KBM-7 (cell line): ENCODE results near the gene TRAPPC3.

ENCODE experiments used
- DNase-seq: peaks from one replicate; pipeline ENCODE4 v3.0.0-alpha.2; 2015
- in situ Hi-C: fragments of 300-500 bp; cut with MboI; formaldehyde crosslinking; loops from 2 replicates; pipeline ENCODE4 v1.14.3; 2020; ENCODE audit warnings: low sequenced_read_pairs, low pct_unique_long_range_greater_than_20kb, mixed read lengths

The TRAPPC3 gene

DNA sequence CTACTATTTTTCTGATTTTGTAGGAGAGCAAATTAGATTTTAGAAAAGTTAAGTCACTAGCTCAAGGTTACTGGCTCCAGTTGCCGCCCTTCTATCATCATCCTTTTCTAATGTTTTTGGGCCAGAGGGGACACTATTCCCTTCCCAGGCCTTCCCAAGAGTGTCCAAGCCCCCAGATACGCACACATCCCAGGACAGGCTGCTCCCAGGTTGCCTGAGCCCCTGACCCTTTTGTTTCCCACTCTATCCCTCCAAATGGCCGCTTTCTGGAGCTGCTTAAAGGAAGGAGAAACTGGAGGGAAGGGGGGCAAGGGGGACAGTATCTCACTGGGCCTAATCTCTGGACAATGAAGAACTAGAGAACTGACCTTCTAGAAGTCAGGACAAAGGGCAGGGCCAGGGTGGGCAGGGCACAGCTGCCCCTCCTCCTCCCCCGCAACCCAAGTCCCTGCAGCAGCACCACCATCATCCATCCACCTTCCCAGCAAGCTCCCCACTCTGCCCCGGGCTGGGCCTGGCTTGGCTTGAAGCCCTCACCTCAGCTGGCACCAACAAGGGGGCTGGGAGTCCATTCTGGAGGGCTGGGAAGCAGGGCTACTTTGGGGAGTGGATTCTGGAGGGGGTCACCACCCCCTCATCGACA, 5.6 kb upstream of the TRAPPC3 start:
- no peak for DNase-seq
- in situ Hi-C loops = no loop called here

- DNase-seq = no peak
- in situ Hi-C loops = no loop called here
Observed at GRCh38 chr1:36154335-36154734, 5.0 kb upstream of the TRAPPC3 start.

- in situ Hi-C loops = no loop called here
- no peak for DNase-seq
Observed at GRCh38 chr1:36153476-36153875, 4.2 kb upstream of the TRAPPC3 start.

DNA sequence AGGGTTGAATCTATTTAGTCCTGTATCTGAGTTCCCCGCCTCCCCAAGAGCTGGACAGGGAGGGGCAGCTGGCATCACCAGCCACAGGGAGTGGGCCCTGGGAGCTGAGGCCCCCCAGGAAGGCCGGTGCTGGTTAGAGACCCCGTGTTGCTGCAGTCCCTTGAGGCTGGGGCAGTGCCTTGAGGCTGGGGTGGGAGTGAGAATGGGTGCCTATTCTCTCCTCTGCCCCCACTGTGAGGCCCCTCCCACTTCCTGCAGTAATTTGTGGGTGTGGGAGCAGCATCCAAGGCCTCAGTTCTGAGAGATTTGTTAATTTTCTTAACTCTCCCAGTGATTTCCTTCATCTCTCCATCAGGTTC, 2.5 kb upstream of the TRAPPC3 start:
- DNase-seq = peak; percentile 35
- in situ Hi-C loops = no loop called here

GRCh38 chr1:36151134-36151844, 2.0 kb upstream of the TRAPPC3 start:
- DNase-seq = no peak
- in situ Hi-C loops = no loop called here

GRCh38 chr1:36150296-36151133, 1.2 kb upstream of the TRAPPC3 start:
- in situ Hi-C loops = no loop called here
- DNase-seq = peak; percentile 82

DNA sequence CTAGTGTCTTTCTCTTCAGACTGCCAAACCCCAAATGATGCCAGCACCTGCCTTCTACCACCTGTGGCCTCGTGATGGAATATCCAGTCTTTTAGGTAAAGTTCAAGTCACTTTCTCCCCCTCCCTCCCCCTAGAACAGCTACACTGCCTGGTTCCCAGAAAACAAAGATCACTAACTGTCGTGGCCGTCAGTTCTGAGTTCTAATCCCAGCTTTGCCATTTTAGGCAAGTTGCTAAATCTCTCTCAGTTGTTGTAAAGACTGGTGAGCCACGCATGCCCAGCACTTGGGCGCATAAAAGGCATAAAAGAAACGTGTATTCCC, 648 bp upstream of the TRAPPC3 start:
- DNase-seq = no peak
- in situ Hi-C loops = no loop called here

DNA sequence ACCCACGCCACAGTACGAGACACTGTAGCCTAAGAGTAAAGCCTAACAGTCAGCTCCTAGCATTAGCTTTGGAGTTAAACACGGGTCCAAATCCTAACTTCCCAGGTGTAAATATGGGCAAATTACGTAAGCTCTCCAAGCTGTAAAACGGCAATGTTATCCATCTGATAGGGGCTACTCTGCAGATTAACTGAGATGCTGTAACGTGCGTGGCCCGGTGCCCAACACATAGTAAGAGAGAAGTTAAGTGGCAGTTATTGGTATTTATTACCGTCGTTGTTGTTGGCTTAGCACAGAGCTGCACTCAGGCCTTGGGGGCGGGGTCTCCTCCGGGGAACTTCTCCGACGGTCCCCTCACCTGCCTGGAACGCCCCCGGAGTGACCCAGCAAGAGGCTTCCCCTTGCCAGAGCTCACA, 457 bp downstream of the TRAPPC3 start:
- in situ Hi-C loops = no loop called here
- no peak for DNase-seq

DNA sequence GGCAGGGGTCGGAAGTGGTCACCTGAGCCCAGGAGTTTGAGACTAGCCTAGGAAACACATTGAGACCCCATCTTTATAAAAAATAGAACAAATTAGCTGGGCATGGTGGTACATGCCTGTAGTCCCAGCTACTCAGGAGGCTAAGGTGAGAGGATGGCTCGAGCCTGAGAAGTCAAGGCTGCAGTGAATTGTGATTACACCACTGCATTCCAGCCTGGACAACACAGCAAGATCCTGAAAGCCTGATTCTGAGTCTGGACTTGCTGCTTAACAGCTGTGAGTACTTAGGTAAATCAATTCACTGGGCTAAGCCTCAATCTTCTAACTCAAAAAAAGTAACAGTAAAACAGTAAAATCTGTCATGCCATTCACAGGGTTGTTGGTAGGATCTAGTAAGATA, 4.9 kb downstream of the TRAPPC3 start:
- DNase-seq = no peak
- in situ Hi-C loops = loop anchor here (5.0 kb wide), 1 partner anchor 37 kb away; no protein-coding TSS in a partner anchor

- DNase-seq = no peak
- in situ Hi-C loops = loop anchor here (5.0 kb wide), 1 partner anchor 36 kb away; no protein-coding TSS in a partner anchor
Observed at GRCh38 chr1:36143424-36143823, 5.9 kb downstream of the TRAPPC3 start.

DNA sequence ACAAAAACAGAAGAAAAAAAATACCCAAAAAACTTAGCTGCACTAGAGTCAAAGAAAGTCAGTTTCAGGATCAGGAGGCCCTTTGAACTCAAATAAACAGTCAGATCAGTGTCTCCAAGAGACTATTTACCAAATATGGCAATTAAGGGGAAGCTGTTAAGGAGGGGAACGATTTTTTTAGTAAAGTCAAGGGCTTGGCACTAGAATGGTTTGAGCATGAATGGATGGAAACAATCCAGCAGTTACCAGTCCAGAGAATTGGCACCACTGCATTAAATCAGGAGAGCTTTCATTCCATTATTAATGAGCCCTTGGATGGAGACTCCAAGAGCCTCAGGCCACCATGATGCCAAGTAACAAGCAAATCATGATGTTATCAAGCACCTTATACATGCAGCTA, 7.2 kb downstream of the TRAPPC3 start:
- in situ Hi-C loops = loop anchor here (5.0 kb wide), 1 partner anchor 35 kb away; no protein-coding TSS in a partner anchor

GRCh38 chr1:36139521-36139920, 9.8 kb downstream of the TRAPPC3 start:
- no peak for DNase-seq
- in situ Hi-C loops = no loop called here

More for the DNA sequence above, 7.2 kb downstream of the TRAPPC3 start:
- no peak for DNase-seq

DNA sequence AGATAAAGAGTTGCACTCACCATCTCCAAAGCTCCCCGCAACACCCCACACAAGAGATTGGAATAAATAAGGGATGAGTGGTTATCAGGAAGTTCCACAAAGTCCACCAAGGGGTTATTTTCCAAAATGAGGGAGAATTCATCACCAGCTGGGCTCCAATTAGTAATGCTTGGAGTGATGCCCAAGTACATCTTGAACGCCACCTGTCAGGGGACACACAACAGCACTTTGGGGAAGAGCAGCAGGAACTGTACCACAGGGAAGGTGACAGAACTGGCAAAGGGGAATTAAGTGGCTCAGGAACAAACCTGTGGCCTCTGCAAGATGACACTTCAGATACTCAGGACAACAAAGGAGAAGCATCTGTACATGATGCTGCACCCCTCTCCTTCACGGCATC, 11.5 kb downstream of the TRAPPC3 start:
- in situ Hi-C loops = no loop called here
- no peak for DNase-seq

GRCh38 chr1:36137226-36137625, 12.1 kb downstream of the TRAPPC3 start:
- in situ Hi-C loops = no loop called here

GRCh38 chr1:36136535-36136934, 12.8 kb downstream of the TRAPPC3 start:
- in situ Hi-C loops = no loop called here
- no peak for DNase-seq

More at GRCh38 chr1:36137226-36137625, 12.1 kb downstream of the TRAPPC3 start:
- DNase-seq = no peak

- in situ Hi-C loops = no loop called here
- no peak for DNase-seq
Observed at GRCh38 chr1:36135796-36136195, 13.5 kb downstream of the TRAPPC3 start.

DNA sequence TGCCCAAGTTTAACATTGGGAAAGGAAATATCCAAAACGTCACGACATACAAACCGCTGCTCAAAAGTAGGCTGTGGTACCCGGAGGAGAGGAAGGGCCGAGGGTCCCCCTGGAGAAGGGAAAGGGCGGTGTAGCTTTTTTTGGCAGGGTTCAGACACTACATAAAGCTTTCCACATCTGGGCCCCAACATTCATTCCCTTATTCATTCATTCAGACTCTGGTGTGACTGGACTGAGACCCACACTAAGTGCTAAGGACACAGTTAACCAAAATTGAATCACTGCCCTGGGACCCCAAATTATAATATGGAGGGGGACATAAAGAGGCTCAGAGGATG, 14.0 kb downstream of the TRAPPC3 start:
- in situ Hi-C loops = no loop called here
- no peak for DNase-seq

DNA sequence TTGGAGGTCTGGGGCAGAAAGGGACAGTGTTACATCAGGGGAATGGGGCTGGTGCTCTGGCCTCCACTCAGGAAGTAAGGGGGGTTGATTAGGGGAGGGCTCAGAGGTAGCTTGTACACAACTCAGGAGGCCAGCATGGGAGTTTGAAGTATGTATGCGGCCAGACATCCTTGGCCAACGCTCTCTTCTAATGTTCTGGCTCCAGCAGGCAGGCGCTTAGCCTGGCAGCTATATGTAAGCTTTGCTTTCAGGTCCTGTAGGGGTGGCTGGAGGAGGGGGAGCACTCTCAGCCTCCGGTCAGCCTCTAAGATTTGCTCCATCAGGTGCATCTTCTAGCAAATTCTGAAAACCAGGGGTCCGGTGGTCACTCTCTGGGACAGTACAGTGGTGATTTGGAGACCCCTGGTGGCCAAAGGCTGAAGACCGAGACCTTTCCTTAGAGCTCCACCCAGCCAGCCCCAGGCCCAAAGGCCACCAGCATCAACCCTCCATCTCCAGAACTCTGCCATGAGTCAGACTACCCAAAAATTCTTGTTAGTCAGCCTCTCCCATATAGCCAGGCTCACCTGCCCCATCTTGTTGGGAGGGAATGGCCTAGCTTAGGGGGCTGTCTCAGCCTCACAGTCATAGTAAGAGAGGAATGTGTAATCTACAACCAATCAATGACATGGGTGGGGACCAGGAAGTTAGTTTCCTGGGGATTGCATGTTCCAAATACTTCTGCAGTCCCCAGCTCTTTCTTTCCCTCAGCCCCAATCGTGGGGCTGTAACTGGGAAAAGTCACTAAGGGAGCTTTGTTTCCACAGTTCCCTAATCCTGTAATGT, 14.6 kb downstream of the TRAPPC3 start:
- in situ Hi-C loops = no loop called here

GRCh38 chr1:36134031-36134430, 15.3 kb downstream of the TRAPPC3 start:
- in situ Hi-C loops = no loop called here
- DNase-seq = no peak

More for the DNA sequence above, 14.6 kb downstream of the TRAPPC3 start:
- peak; percentile 68 for DNase-seq
